ENCODE data around the gene FNBP1.
"Not testable (repeated sequence)": the region's sequence is repeated elsewhere in the genome, so short reads cannot be mapped to it uniquely, and the experiment has no call there.

FNBP1 gene

GRCh38 chr9:130021842-130022241 lies 21.1 kb downstream of the FNBP1 start:
- not testable (repeated sequence) for DNase-seq (ENCODE audit: low read depth)

DNA sequence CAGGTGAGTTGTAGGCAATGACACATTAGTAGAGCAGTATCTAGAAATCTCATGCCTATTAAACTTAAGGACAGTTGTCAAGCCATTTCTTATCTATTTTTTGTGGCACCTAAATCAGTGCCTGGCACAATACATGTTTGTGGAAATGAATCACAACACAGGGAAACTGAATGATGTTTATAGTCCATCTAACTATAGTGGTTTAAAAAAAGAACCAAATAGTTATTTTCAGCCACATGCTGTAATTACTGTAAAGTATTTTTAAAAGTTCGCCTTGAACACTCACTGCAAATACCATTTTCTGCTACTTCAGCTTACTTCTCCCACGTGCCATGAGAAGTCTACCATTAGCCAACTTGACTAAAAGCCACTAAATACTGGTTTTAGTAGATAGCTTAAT lies 21.9 kb downstream of the FNBP1 start:
- DNase-seq (ENCODE audit: low read depth) = no peak

- DNase-seq (ENCODE audit: low read depth) = no peak
Observed at GRCh38 chr9:130020618-130021017, 22.4 kb downstream of the FNBP1 start.

GRCh38 chr9:130018265-130018664 lies 24.7 kb downstream of the FNBP1 start:
- no peak for DNase-seq (ENCODE audit: low read depth)

- not testable (repeated sequence) for DNase-seq (ENCODE audit: low read depth)
Observed at GRCh38 chr9:130017510-130017909, 25.5 kb downstream of the FNBP1 start.

DNA sequence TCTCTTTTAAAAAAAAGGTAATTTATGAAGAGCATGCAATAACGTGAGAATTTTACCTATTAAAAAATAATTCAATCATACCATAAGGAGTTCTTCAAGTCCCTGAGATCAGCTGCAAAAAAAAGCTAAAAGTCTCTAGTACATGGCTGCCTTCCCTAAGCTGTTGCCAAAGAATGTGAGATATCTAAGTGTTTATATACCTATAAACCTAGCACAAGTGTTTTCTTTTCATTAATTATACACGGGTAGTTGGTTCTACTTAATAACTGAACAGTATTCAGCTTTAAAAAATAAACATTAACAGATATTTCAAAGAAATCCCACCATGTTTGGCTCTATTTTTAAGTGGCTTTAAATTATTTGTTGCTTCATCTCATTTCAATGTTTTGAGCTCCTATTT lies 25.9 kb downstream of the FNBP1 start:
- no peak for DNase-seq (ENCODE audit: low read depth)

DNA sequence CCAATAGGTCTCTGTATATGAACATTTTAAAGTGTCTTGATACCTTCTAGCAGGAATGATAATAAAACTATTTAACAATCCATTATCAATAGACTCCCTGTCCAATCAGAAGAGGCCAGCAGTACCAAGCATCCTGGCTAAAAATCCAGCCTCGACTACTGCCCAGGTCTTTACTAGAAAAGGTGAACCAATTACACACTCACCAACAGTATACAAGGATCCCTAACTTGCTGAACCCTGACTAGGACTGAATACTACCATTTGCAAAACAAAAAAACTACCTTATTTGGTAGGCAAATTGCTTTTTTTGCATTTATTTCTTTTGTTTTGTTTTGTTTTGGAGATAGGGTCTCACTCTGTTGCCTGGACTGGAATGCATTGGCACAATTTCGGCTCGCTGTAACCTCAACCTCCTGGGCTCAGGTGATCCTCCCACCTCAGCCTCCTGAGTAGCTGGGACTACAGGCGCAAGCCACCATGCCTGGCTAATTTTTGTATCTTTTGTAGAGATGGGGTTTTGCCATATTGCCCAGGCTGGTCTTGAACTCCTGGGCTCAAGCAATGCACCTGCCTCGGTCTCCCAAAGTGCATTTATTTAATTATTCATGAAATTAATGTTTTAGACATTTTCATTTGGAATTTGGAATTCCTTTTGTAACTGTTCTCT lies 27.5 kb downstream of the FNBP1 start:
- no peak for DNase-seq (ENCODE audit: low read depth)

DNA sequence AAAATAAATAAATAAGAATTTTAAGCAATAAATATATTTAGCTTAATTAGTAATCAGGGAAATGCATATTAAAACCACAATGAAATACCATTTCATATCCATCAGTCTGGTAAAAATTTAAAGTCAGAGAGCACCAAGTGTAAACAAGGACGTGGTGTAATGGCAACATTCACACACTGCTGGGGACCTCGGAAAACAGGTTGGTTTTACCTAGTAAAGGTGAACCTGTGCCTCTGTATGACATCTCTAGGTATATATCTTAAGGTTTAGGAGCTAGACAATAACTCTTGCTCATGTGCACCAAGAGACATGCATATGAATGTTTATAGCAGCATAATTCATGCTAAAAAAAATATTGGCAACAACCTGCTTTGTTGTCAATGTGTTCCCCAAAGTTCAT lies 29.7 kb downstream of the FNBP1 start:
- no peak for DNase-seq (ENCODE audit: low read depth)

GRCh38 chr9:130010151-130010988 lies 32.6 kb downstream of the FNBP1 start:
- no peak for DNase-seq (ENCODE audit: low read depth)

DNA sequence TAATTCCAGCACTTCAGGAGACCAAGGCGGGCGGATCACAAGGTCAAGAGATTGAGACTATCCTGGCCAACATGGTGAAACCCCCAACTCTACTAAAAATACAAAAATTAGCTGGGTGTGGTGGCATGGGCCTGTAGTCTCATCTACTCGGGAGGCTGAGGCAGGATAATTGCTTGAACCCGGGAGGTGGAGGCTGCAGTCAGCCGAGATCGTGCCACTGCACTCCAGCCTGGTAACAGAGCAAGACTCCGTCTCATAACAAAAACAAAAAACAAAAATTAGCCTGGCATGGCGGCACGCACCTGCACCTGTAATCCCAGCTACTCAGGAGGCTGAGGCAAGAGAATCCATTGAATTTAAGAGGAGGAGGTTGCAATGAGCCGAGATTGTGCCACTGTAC lies 33.4 kb downstream of the FNBP1 start:
- not testable (repeated sequence) for DNase-seq (ENCODE audit: low read depth)

- DNase-seq (ENCODE audit: low read depth) = no peak
Observed at GRCh38 chr9:130008538-130008937, 34.5 kb downstream of the FNBP1 start.

DNA sequence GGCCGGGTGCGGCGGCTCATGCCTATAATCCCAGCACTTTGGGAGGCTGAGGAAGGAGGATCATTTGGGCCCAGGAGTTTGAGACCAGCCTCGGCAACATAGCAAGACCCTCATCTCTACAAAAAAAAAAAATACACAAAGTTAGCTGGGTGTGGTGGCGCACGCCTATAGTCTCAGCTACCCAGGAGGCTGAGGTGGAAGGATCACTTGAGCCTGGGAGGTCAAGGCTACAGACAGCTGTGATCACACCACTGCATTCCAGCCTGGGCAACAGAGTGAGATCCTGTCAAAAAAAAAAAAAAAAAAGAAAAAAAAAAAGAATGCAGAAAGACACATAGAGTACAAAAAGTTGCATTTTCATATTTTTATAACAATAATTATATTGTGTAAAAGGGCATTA lies 36.0 kb downstream of the FNBP1 start:
- not testable (repeated sequence) for DNase-seq (ENCODE audit: low read depth)

GRCh38 chr9:130003943-130004552 lies 38.9 kb downstream of the FNBP1 start:
- no peak for DNase-seq (ENCODE audit: low read depth)

- no peak for DNase-seq (ENCODE audit: low read depth)
Observed at GRCh38 chr9:130002320-130002719, 40.7 kb downstream of the FNBP1 start.

DNA sequence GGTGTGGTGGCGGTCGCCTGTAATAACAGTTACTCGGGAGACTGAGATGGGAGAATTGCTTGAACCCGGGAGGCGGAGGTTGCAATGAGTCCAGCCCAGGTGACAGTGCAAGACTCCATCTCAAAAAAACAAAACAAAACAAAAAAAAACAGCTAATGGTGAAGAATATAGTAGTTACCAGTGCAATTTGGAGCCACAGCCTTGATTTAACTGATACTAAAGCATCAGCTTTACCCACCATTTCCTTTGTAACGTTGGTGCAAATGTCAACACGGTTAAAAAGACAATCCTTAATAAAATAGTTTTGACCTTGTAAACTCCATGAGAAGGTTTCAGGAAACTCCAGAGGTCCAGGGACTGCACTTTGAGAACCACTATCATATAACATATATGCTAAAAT lies 41.8 kb downstream of the FNBP1 start:
- no peak for DNase-seq (ENCODE audit: low read depth)

- DNase-seq (ENCODE audit: low read depth) = no peak
Observed at GRCh38 chr9:129999141-129999510, 43.9 kb downstream of the FNBP1 start.

DNA sequence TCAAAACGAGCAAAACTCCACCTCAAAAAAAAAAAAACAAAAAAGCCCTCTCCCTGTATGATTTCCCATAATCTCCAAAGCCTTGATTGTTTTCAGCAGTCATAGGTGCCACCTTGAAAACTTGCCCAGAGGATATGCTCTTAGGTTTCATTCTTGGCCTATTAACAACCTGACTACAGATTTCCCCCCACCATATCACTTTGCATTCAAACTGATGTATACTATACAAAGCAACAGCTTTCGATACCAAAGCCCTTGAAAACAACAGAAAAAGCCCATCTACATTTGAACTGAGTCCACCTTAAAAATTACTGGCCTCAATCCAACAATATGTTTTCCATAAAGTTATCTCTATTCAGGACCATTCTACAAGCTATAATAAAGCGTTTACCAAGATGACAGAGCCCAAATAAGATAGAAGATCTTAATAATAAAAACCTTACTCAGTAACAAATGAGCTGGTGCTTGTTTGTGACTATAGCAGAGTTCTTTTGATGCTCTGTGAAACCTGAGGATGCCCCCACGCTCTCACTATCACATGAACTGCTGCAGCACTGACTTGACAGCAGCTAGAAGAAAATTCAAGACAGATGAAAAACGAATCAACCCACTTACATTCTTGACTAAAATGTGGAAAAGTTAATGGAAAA lies 44.4 kb downstream of the FNBP1 start:
- no peak for DNase-seq (ENCODE audit: low read depth)

- not testable (repeated sequence) for DNase-seq (ENCODE audit: low read depth)
Observed at GRCh38 chr9:129997706-129998105, 45.3 kb downstream of the FNBP1 start.

DNA sequence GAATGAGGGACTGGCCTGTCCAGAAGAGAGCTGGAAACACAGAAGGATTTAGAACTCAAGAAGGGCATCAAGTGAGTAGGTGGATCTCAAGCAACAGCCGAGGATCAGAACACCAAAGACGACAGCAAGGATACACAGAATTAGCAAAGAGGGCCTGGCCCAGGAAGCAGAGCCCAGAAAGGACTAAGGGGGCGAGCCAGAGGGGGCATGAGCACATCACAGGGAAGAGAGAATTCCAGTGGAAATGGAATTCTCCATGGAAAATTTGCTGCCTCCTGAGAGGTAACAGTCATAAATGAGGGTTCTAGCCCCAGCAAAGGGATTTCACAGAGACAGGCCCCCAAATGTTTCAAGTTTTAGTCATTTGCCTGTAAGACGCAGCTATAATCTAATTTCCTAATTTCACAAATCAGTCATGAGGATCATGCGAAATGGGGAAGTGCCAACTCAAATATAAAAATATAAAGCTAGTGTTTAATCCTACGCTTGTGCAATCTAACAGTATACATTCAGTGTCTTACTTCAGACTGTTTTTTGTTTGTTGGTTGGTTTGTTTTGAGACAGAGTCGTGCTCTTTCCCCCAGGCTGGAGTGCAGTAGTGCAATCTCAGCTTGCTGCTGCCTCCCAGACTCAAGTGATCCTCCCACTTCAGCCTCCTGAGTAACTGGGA lies 46.7 kb downstream of the FNBP1 start:
- DNase-seq (ENCODE audit: low read depth) = peak; percentile 40

GRCh38 chr9:129995409-129996160 lies 47.4 kb downstream of the FNBP1 start:
- DNase-seq (ENCODE audit: low read depth) = peak; percentile 75

- peak; percentile 30 for DNase-seq (ENCODE audit: low read depth)
Observed at GRCh38 chr9:129994882-129995281, 48.1 kb downstream of the FNBP1 start.

Data from amniotic epithelial cell (primary cell).